Loucy (cell line): Measurements from ENCODE around the gene PIK3CD.

Experiments used
- H2AFZ ChIP-seq: fragments of 200-600 bp; sonication (generic); 2 replicates; pipeline ENCODE4 v1.6.0; 2016; ENCODE audit warnings: antibody characterized with exemption, mild to moderate bottlenecking, low read length, moderate library complexity
- H3F3A ChIP-seq: fragments of 200-600 bp; 2 replicates; pipeline ENCODE4 v1.6.0; 2016; ENCODE audit warnings: antibody characterized with exemption, low read depth, mild to moderate bottlenecking
- H3K27me3 ChIP-seq: fragments of 200-600 bp; sonication (generic); 2 replicates; pipeline ENCODE4 v1.6.1; 2014; ENCODE audit warnings: low read length, mild to moderate bottlenecking; ENCODE audit not compliant: insufficient read depth, poor library complexity, severe bottlenecking
- H3K36me3 ChIP-seq: fragments of 200-600 bp; sonication (generic); 2 replicates; pipeline ENCODE4 v1.6.1; 2016; ENCODE audit warnings: low read length; ENCODE audit not compliant: insufficient read depth
- H3K4me1 ChIP-seq: fragments of 200-600 bp; sonication (generic); 2 replicates; pipeline ENCODE4 v1.5.1; 2014; ENCODE audit warnings: low read length, mild to moderate bottlenecking; ENCODE audit not compliant: insufficient read depth, poor library complexity, severe bottlenecking
- H3K4me2 ChIP-seq: fragments of 200-600 bp; sonication (generic); 2 replicates; pipeline ENCODE4 v1.6.0; 2014; ENCODE audit warnings: antibody characterized with exemption, low read length, low read depth, mild to moderate bottlenecking; ENCODE audit not compliant: poor library complexity, severe bottlenecking
- H3K4me3 ChIP-seq: fragments of 200-600 bp; sonication (generic); 2 replicates; pipeline ENCODE4 v1.5.1; 2014; ENCODE audit warnings: low read length, mild to moderate bottlenecking, mixed read lengths; ENCODE audit not compliant: poor library complexity, severe bottlenecking
- H3K79me2 ChIP-seq: fragments of 200-600 bp; sonication (generic); 2 replicates; pipeline ENCODE4 v1.6.1; 2014; ENCODE audit warnings: low read length; ENCODE audit not compliant: insufficient read depth
- H3K9ac ChIP-seq: fragments of 200-600 bp; sonication (generic); 2 replicates; pipeline ENCODE4 v1.6.0; 2014; ENCODE audit warnings: mild to moderate bottlenecking, low read depth, low read length, moderate library complexity; ENCODE audit not compliant: poor library complexity, severe bottlenecking
- H3K9me2 ChIP-seq: fragments of 200-600 bp; sonication (generic); replicated peaks from 2 replicates; pipeline ENCODE4 v1.6.1; 2016; ENCODE audit warnings: low read depth, low read length, mixed read lengths
- H3K9me3 ChIP-seq: fragments of 200-600 bp; sonication (generic); 2 replicates; pipeline ENCODE4 v1.6.1; 2014; ENCODE audit warnings: mild to moderate bottlenecking, antibody characterized with exemption, low read length, low read depth; ENCODE audit not compliant: insufficient read depth
- H4K20me1 ChIP-seq: fragments of 200-600 bp; sonication (generic); 2 replicates; pipeline ENCODE4 v1.6.0; 2014; ENCODE audit warnings: antibody characterized with exemption, low read length, mild to moderate bottlenecking; ENCODE audit not compliant: insufficient read depth, poor library complexity, severe bottlenecking
- EZH2phosphoT487 ChIP-seq: fragments of 200-600 bp; IDR thresholded peaks from 2 replicates; pipeline ENCODE4 v1.6.1; 2018; ENCODE audit warnings: antibody characterized with exemption, mild to moderate bottlenecking, moderate library complexity, borderline replicate concordance
- TF ChIP-seq, protein P1 (sequence below): fragments of 200-600 bp; sonication (generic); conservative IDR thresholded peaks from 2 replicates; pipeline ENCODE4 v1.5.1; 2014; ENCODE audit warnings: mild to moderate bottlenecking, antibody characterized with exemption, low read length

PIK3CD gene

DNA sequence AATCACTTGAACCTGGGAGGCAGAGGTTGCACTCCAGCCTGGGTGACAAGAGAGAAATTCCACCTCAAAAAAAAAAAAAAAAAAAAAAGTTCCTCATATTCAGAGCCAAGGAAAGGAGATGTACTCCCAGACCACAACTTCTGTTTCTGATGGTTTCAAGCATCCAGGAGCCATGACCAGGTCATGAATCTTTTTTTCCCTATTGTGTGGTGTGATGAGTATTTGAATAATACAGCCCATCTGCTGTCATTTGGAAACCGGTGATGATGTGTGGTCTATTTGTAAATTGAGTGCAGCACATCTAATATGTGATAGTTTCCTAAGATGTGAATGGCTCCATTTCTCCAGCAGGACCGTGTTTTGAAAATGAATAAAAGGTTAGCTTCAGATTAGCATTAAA lies 18.6 kb downstream of the PIK3CD start:
- no peaks in the 10 kb centered on the region for H3F3A ChIP-seq
- H3K27me3 ChIP-seq = no peaks in the 10 kb centered on the region
- H3K9me2 ChIP-seq = no peaks in the 10 kb centered on the region
- no peak overlapping the region for H2AFZ ChIP-seq
- H3K36me3 ChIP-seq = no peaks in the 10 kb centered on the region
- no peak overlapping the region for H3K4me3 ChIP-seq
- H3K9me3 ChIP-seq = no peaks in the 10 kb centered on the region
- H3K4me2 ChIP-seq = no peak overlapping the region
- H4K20me1 ChIP-seq = no peaks in the 10 kb centered on the region
- no peak overlapping the region for H3K9ac ChIP-seq
- H3K79me2 ChIP-seq = no peaks in the 10 kb centered on the region
- H3K4me1 ChIP-seq = no peaks in the 10 kb centered on the region
- no peak for TF ChIP-seq EZH2phosphoT487
- TF ChIP-seq, protein P1, sequence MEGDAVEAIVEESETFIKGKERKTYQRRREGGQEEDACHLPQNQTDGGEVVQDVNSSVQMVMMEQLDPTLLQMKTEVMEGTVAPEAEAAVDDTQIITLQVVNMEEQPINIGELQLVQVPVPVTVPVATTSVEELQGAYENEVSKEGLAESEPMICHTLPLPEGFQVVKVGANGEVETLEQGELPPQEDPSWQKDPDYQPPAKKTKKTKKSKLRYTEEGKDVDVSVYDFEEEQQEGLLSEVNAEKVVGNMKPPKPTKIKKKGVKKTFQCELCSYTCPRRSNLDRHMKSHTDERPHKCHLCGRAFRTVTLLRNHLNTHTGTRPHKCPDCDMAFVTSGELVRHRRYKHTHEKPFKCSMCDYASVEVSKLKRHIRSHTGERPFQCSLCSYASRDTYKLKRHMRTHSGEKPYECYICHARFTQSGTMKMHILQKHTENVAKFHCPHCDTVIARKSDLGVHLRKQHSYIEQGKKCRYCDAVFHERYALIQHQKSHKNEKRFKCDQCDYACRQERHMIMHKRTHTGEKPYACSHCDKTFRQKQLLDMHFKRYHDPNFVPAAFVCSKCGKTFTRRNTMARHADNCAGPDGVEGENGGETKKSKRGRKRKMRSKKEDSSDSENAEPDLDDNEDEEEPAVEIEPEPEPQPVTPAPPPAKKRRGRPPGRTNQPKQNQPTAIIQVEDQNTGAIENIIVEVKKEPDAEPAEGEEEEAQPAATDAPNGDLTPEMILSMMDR = no peak

DNA sequence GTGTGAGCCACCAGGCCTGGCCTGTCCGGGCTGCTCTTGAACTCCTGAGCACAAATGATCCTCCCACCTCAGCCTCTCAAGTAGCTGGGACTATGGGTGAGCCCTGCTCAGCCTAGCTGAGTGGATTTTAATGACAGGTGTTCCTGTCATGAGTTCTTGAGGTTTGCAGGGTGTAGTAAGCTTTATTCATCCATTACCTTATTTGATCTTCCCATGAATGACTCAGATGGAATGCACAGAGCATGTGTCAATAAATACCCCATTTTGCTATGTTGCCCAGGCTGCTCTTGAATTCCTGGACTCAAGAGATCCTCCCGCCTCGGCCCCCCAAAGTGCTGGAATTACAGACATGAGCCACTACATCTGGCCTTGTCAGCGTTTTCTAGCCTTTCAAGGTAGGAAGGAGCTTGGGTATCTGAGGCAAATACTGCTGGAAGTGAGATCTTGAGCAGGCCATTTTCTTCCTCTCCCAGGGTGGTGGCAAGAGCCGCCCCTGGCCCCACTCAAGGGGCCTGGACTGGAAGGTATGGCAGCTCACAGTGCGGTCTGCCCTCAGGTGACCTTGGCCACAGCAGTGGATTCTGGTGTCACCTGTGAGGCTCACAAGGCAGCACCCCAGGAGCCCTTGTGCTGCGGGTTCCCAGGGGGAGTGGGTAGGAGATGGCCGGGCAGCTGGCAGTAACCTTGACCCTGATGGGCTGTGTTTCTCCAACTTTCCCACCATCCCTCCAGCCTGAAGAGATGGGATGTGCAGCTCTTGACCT lies 20.0 kb downstream of the PIK3CD start:
- H3K36me3 ChIP-seq = no peaks in the 10 kb centered on the region
- no peak overlapping the region for H3K9ac ChIP-seq
- H3K27me3 ChIP-seq = no peaks in the 10 kb centered on the region
- no peaks in the 10 kb centered on the region for H3K9me3 ChIP-seq
- no peak overlapping the region for H3K4me2 ChIP-seq
- H3K79me2 ChIP-seq = no peaks in the 10 kb centered on the region
- H3K4me1 ChIP-seq = no peaks in the 10 kb centered on the region
- no peaks in the 10 kb centered on the region for H3F3A ChIP-seq
- H2AFZ ChIP-seq = no peak overlapping the region
- no peak overlapping the region for H3K4me3 ChIP-seq
- TF ChIP-seq, protein P1 = no peak
- no peak for TF ChIP-seq EZH2phosphoT487
- H4K20me1 ChIP-seq = no peaks in the 10 kb centered on the region
- no peaks in the 10 kb centered on the region for H3K9me2 ChIP-seq

DNA sequence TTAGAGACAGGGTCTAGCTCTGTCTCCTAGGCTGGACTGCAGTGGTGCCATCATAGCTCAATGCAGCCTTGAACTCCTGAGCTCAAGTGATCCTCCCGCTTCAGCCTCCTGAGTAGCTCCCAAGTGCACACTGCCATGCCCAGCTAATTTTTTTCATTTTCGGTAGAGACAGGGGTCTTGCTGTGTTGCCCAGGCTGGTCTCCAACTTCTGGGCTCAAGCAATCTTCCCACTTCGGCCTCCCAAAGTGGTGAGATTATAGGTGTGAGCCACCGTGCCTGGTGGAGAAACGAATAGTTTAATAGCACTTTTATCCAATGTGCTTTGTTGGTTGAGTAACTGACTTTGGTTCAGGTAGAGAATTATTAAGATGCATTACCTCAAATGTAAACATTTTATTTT lies 20.9 kb downstream of the PIK3CD start:
- no peaks in the 10 kb centered on the region for H4K20me1 ChIP-seq
- H3K4me1 ChIP-seq = no peaks in the 10 kb centered on the region
- no peaks in the 10 kb centered on the region for H3K79me2 ChIP-seq
- H3K4me3 ChIP-seq = no peak overlapping the region
- H3K4me2 ChIP-seq = no peak overlapping the region
- TF ChIP-seq EZH2phosphoT487 = no peak
- TF ChIP-seq, protein P1 = no peak
- H3K9me2 ChIP-seq = no peaks in the 10 kb centered on the region
- no peaks in the 10 kb centered on the region for H3K36me3 ChIP-seq
- no peak overlapping the region for H3K9ac ChIP-seq
- H3K27me3 ChIP-seq = no peaks in the 10 kb centered on the region
- H3F3A ChIP-seq = no peaks in the 10 kb centered on the region
- H2AFZ ChIP-seq = no peak overlapping the region
- no peaks in the 10 kb centered on the region for H3K9me3 ChIP-seq
